Choroid plexus epithelial cell (primary cell): ENCODE measurements around the gene HLA-A.
A peak's percentile ranks its signal among the peaks of the same experiment; 100 is the strongest.

Source experiments
- DNase-seq: peaks from one replicate; pipeline ENCODE4 v3.0.0-alpha.2; 2010; ENCODE audit warnings: low read depth
- H3K4me3 ChIP-seq: 2 replicates; pipeline ENCODE4 v1.5.1; 2011; ENCODE audit warnings: low read depth, mild to moderate bottlenecking, control low read depth, low read length, moderate library complexity
- CTCF ChIP-seq: conservative IDR thresholded peaks from 2 replicates; pipeline ENCODE4 v1.5.1; 2011; ENCODE audit warnings: low read depth, mild to moderate bottlenecking, control low read depth, inconsistent platforms, low read length, moderate library complexity

The HLA-A gene

GRCh38 chr6:29994826-29995225 lies 52.5 kb downstream of the HLA-A start:
- no peak overlapping the region for H3K4me3 ChIP-seq
- DNase-seq = no peak
- no peak for TF ChIP-seq CTCF

- TF ChIP-seq CTCF = no peak
- peak; percentile 21 for DNase-seq
- H3K4me3 ChIP-seq = no peak overlapping the region
Observed at GRCh38 chr6:29995340-29995777, 53.0 kb downstream of the HLA-A start.
